Measurements from ENCODE around the gene DRAM2.

The DRAM2 gene

GRCh38 chr1:111139956-111140679, at the start of gene DRAM2, which contains the start of gene CEPT1:
TSS of gene DRAM2 (minus strand) at chr1:111140093. CDS start at chr1:111131554, 8,539 bp downstream.
TSS of gene CEPT1 (plus strand) at chr1:111140223. CDS start at chr1:111147715, 7,492 bp downstream.
- peak; percentile 93 to 95 for DNase-seq

- no peak for DNase-seq
Observed at GRCh38 chr1:111184663-111185062, 44.8 kb upstream of the DRAM2 start.

- no peak for DNase-seq
Observed at GRCh38 chr1:111183308-111184069, 43.6 kb upstream of the DRAM2 start.

- no peak for DNase-seq
Observed at GRCh38 chr1:111182052-111182451, 42.2 kb upstream of the DRAM2 start.

- no peak for DNase-seq
Observed at GRCh38 chr1:111179968-111180533, 40.2 kb upstream of the DRAM2 start.

GRCh38 chr1:111176678-111177077, 36.8 kb upstream of the DRAM2 start:
- DNase-seq, result no peak

GRCh38 chr1:111175349-111175748, 35.5 kb upstream of the DRAM2 start:
- DNase-seq, result no peak

GRCh38 chr1:111174070-111174469, 34.2 kb upstream of the DRAM2 start:
- no peak for DNase-seq

- no peak for DNase-seq
Observed at GRCh38 chr1:111172463-111172862, 32.6 kb upstream of the DRAM2 start.

GRCh38 chr1:111164151-111164550, 24.3 kb upstream of the DRAM2 start:
- DNase-seq, result no peak

- no peak for DNase-seq
Observed at GRCh38 chr1:111163363-111163762, 23.5 kb upstream of the DRAM2 start.

GRCh38 chr1:111162488-111162880, 22.6 kb upstream of the DRAM2 start:
- DNase-seq, result no peak

- no peak for DNase-seq
Observed at GRCh38 chr1:111161843-111162487, 22.1 kb upstream of the DRAM2 start.

- DNase-seq, result no peak
Observed at GRCh38 chr1:111157431-111157830, 17.5 kb upstream of the DRAM2 start.

- DNase-seq, result no peak
Observed at GRCh38 chr1:111154021-111154999, 14.4 kb upstream of the DRAM2 start.

GRCh38 chr1:111151838-111152237, 11.9 kb upstream of the DRAM2 start:
- no peak for DNase-seq

- no peak for DNase-seq
Observed at GRCh38 chr1:111148376-111148881, 8.5 kb upstream of the DRAM2 start.

GRCh38 chr1:111147948-111148347, 8.1 kb upstream of the DRAM2 start:
- DNase-seq, result no peak

- no peak for DNase-seq
Observed at GRCh38 chr1:111145963-111146768, 6.3 kb upstream of the DRAM2 start.

- no peak for DNase-seq
Observed at GRCh38 chr1:111145542-111145941, 5.6 kb upstream of the DRAM2 start.
